ENCODE measurements around the gene CACNB4. TPM values are rescaled to one million over a fixed set of nuclear protein-coding genes. Genes with fewer than 3 reads are reported as not detected.

The CACNB4 gene
- total RNA-seq, 1 donor = 4.8 TPM

GRCh38 chr2:151824886-151825285 lies 274.0 kb downstream of the CACNB4 start:
- DNase-seq (ENCODE audit: low read depth) = no peak
- H3K4me3 ChIP-seq (ENCODE audit: low read depth, low read length) = no peak overlapping the region
- no peak for TF ChIP-seq CTCF (IDR thresholded peaks at IDR 0.05; ENCODE audit: insufficient read depth, low read length)

DNA sequence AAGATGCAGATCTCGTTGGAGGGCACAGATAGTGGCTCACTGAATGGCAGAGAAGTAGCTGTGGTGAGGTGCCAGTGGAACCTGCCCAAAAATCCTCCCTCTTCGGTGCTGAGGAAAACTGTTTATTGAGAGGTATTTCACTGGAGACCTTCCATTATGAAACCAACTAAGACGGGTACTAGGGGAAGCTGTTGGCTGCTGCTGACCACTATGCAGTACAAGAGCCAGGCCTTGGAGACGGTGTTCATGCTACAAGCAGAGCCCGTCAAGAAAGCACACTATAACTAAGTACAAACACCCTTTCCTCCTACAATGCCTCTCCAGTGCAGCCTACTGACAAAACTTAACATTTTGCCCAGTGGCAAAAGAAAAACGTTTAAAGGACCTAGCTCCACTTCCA lies 275.2 kb downstream of the CACNB4 start:
- DNase-seq (ENCODE audit: low read depth) = peak; percentile 30
- no peak for TF ChIP-seq CTCF (IDR thresholded peaks at IDR 0.05; ENCODE audit: insufficient read depth, low read length)
- H3K4me3 ChIP-seq (ENCODE audit: low read depth, low read length) = no peak overlapping the region

- no peak overlapping the region for H3K4me3 ChIP-seq (ENCODE audit: low read depth, low read length)
- no peak for DNase-seq (ENCODE audit: low read depth)
- no peak for TF ChIP-seq CTCF (IDR thresholded peaks at IDR 0.05; ENCODE audit: insufficient read depth, low read length)
These were observed 278.9 kb downstream of the CACNB4 start for GRCh38 chr2:151819920-151820319.

- DNase-seq (ENCODE audit: low read depth) = no peak
- no peak for TF ChIP-seq CTCF (IDR thresholded peaks at IDR 0.05; ENCODE audit: insufficient read depth, low read length)
- no peak overlapping the region for H3K4me3 ChIP-seq (ENCODE audit: low read depth, low read length)
These were observed 280.9 kb downstream of the CACNB4 start for GRCh38 chr2:151817929-151818328.

DNA sequence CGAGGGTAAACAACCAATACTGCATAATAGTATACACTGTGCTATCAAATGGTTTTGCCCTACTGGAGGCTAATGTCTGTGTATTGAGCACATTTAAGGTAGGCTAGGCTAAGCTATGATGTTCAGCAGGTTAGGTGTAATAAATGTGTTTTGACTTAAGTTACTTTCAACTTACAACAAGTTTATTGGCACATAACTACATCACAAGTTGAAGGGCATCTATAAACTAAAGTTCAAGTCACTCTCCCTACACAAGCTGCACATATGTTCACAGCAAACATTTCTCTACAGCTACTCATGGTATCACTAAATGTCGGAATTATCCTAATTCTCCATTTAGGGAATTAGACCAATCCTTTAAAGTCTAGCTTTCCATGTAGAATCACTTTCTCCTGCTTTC lies 282.0 kb downstream of the CACNB4 start:
- H3K4me3 ChIP-seq (ENCODE audit: low read depth, low read length) = no peak overlapping the region
- DNase-seq (ENCODE audit: low read depth) = no peak
- TF ChIP-seq CTCF (IDR thresholded peaks at IDR 0.05; ENCODE audit: insufficient read depth, low read length) = no peak

DNA sequence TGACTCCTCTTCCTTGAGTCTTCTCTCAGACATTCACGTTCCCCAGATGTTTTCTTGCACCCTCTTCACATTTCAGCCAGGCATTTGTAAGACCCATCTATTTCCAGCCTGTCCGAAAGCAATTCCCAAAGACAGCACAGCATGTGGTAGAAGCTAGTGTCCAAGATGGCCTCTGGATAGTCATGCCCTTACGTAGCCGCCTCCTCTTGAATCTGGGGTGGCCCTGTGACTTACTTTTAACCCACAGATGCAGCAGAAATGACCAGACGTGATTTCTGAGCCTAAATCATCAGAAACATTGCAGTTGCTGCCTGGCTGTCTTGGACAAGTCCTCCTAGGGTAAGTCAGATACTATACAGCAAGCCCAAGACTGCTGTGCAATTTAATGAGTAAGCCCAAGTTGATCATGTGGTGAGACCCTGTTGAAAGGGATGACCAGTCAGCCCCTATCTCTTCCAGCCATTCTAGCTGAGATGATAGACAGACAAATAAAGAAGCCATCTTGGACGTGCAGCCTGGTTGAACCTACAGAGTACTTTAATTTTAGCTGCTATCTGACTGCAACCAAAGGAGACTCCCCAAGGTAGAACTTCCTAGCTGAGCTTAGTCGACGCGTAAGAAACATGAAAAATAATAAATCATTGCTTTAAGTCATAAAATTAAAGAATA lies 282.9 kb downstream of the CACNB4 start:
- no peak for DNase-seq (ENCODE audit: low read depth)
- H3K4me3 ChIP-seq (ENCODE audit: low read depth, low read length) = no peak overlapping the region
- TF ChIP-seq CTCF (IDR thresholded peaks at IDR 0.05; ENCODE audit: insufficient read depth, low read length) = no peak

DNA sequence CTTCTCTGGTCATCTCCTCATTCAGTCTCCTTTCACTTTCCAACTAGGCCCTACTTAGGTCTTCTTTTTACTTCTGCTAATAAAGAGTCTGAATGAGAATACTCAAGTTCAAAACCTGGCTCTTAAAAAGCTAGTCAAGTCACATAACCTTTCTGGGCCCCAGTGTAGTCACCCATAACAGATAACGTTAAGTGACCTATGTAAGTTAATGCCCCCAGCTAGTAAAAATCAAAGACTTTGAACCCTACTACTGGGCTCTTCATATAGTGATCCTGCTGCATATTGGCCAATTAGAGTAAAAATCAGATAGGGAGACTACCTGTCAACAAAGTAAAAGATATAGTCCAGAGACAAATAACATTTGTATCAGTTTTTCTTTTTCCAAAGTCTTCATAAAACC lies 288.4 kb downstream of the CACNB4 start:
- DNase-seq (ENCODE audit: low read depth) = no peak
- no peak for TF ChIP-seq CTCF (IDR thresholded peaks at IDR 0.05; ENCODE audit: insufficient read depth, low read length)
- no peak overlapping the region for H3K4me3 ChIP-seq (ENCODE audit: low read depth, low read length)

Data from fibroblast of the aortic adventitia (primary cell).